Uterus (tissue), 4 donors: ENCODE results near the gene RABGAP1L. TPM values are rescaled to one million over a fixed set of nuclear protein-coding genes. Genes with fewer than 3 reads are reported as not detected.
"Not testable (repeated sequence)": the region's sequence is repeated elsewhere in the genome, so short reads cannot be mapped to it uniquely, and the experiment has no call there.

Experiments used
- DNase-seq, 2 donors: peaks; one replicate each; pipeline ENCODE4 v3.0.0-alpha.2; 2019 to 2020
- H3K27ac ChIP-seq, 2 donors: fragments of 200-600 bp; sonication (generic); 1 replicate in 1 of 2; 2 replicates in 1 of 2; pipeline ENCODE4 v1.5.1; 2016 to 2018
- H3K27me3 ChIP-seq, 2 donors: fragments of 200-600 bp; sonication (generic); one replicate each; pipeline ENCODE4 v1.5.1; 2018 to 2019; ENCODE audit warnings: control low read depth in 1 of 2
- H3K36me3 ChIP-seq, 2 donors: fragments of 200-600 bp; sonication (generic); one replicate each; pipeline ENCODE4 v1.5.1; 2019; ENCODE audit warnings: control low read depth in 1 of 2
- H3K4me1 ChIP-seq, 2 donors: fragments of 200-600 bp; sonication (generic); one replicate each; pipeline ENCODE4 v1.5.1; 2018 to 2019; ENCODE audit warnings: control low read depth in 1 of 2
- H3K4me3 ChIP-seq, 2 donors: fragments of 200-600 bp; sonication (generic); 1 replicate in 1 of 2; 2 replicates in 1 of 2; pipeline ENCODE4 v1.5.1; 2018 to 2019; ENCODE audit warnings: mild to moderate bottlenecking in 1 of 2
- H3K9me3 ChIP-seq, 2 donors: fragments of 200-600 bp; sonication (generic); one replicate each; pipeline ENCODE4 v1.5.1; 2019; ENCODE audit warnings: control low read depth in 1 of 2
- CTCF ChIP-seq, 4 experiments: fragments of 200-600 bp in 2 of 4; fragments of 450-650 bp in 2 of 4; sonication (generic) in 2 of 4; IDR thresholded peaks; one replicate each; pipeline ENCODE4 v1.5.1; 2016 to 2019; ENCODE audit warnings: antibody characterized with exemption in 4 of 4, mild to moderate bottlenecking in 2 of 4, moderate library complexity in 1 of 4
- POLR2A ChIP-seq, 2 donors: fragments of 450-650 bp; IDR thresholded peaks; one replicate each; pipeline ENCODE4 v1.6.1; 2016; ENCODE audit warnings: antibody characterized with exemption in 2 of 2, mild to moderate bottlenecking in 1 of 2, moderate library complexity in 1 of 2
- intact Hi-C: fragments of 100-400 bp; cut with DNase I; formaldehyde crosslinking; loops from one replicate; pipeline ENCODE4 v1.15.1; 2023; ENCODE audit warnings: low total_unique reads
- total RNA-seq, 4 donors: library from RNA; depleted of rRNA in 3 of 4; stranded (reverse); fragments of >200 nt in 3 of 4; gene quantifications; one replicate each; pipeline versions ENCODE4 v1.1.0 to v1.2.4, GENCODE V29; 2014 to 2023
- donor health status: DM: yes; HTN: yes; CAD: no.

Gene RABGAP1L
- total RNA-seq, 4 donors from 2014 or later: 19.1 to 93.7 (median 35.1) TPM

GRCh38 chr1:174116042-174116441 is 43.3 kb upstream of the RABGAP1L start:
- H3K4me1 ChIP-seq: no peaks in the 10 kb centered on the region
- TF ChIP-seq CTCF (IDR thresholded peaks at IDR 0.05): no peak
- TF ChIP-seq POLR2A (IDR thresholded peaks at IDR 0.05): no peak
- no peaks in the 10 kb centered on the region for H3K9me3 ChIP-seq
- H3K27me3 ChIP-seq: no peaks in the 10 kb centered on the region
- intact Hi-C loops: no loop called here
- no peak overlapping the region for H3K4me3 ChIP-seq
- no peak for DNase-seq
- H3K36me3 ChIP-seq: no peaks in the 10 kb centered on the region
- H3K27ac ChIP-seq: no peak overlapping the region

GRCh38 chr1:174118751-174119150 is 40.6 kb upstream of the RABGAP1L start:
- Histone ChIP-seq H3K27ac (no peak overlapping the region), H3K9me3 (no peaks in the 10 kb centered on the region), H3K27me3 (no peaks in the 10 kb centered on the region), H3K36me3 (no peaks in the 10 kb centered on the region), H3K4me1 (no peaks in the 10 kb centered on the region), H3K4me3 (no peak overlapping the region)
- no peak for TF ChIP-seq CTCF (IDR thresholded peaks at IDR 0.05)
- no peak for TF ChIP-seq POLR2A (IDR thresholded peaks at IDR 0.05)
- intact Hi-C loops: no loop called here
- no peak for DNase-seq

- H3K27me3 ChIP-seq, H3K4me3 ChIP-seq, intact Hi-C loops, H3K36me3 ChIP-seq, H3K9me3 ChIP-seq, H3K27ac ChIP-seq, DNase-seq, H3K4me1 ChIP-seq: not testable (repeated sequence)
Measured at GRCh38 chr1:174122318-174122717, 37.0 kb upstream of the RABGAP1L start.

- H3K27me3 ChIP-seq: no peaks in the 10 kb centered on the region
- DNase-seq: no peak
- H3K9me3 ChIP-seq: no peaks in the 10 kb centered on the region
- H3K4me3 ChIP-seq: no peak overlapping the region
- H3K4me1 ChIP-seq: no peaks in the 10 kb centered on the region
- no peaks in the 10 kb centered on the region for H3K36me3 ChIP-seq
- TF ChIP-seq POLR2A (IDR thresholded peaks at IDR 0.05): no peak
- intact Hi-C loops: no loop called here
- H3K27ac ChIP-seq: no peak overlapping the region
Measured at GRCh38 chr1:174123843-174124242, 35.5 kb upstream of the RABGAP1L start.

- H3K9me3 ChIP-seq, DNase-seq, H3K36me3 ChIP-seq, H3K4me3 ChIP-seq, intact Hi-C loops, H3K27me3 ChIP-seq, H3K4me1 ChIP-seq, H3K27ac ChIP-seq: not testable (repeated sequence)
Measured at GRCh38 chr1:174127176-174127575, 32.1 kb upstream of the RABGAP1L start.

- H3K9me3 ChIP-seq: no peaks in the 10 kb centered on the region
- intact Hi-C loops: no loop called here
Measured at GRCh38 chr1:174131032-174131638, 28.2 kb upstream of the RABGAP1L start.

More at GRCh38 chr1:174131032-174131638, 28.2 kb upstream of the RABGAP1L start:
- Histone ChIP-seq H3K4me1 (no peaks in the 10 kb centered on the region), H3K36me3 (no peaks in the 10 kb centered on the region), H3K27ac (no peak overlapping the region), H3K4me3 (no peak overlapping the region), H3K27me3 (no peaks in the 10 kb centered on the region)
- DNase-seq: no peak
- TF ChIP-seq POLR2A (IDR thresholded peaks at IDR 0.05): no peak
- TF ChIP-seq CTCF (IDR thresholded peaks at IDR 0.05): no peak
